Measurements from ENCODE around the gene WNT8A. TPM values are rescaled to one million over a fixed set of nuclear protein-coding genes. Genes with fewer than 3 reads are reported as not detected.
A peak's percentile ranks its signal among the peaks of the same experiment; 100 is the strongest.

Gene WNT8A
- total and polyA plus RNA-seq, 2 of the 13 experiments (the other 11 are each of a cell fraction or from before 2014, with no cell fraction given): not detected

- H3K4me1 ChIP-seq (ENCODE audit: insufficient read depth, low read length): peaks cover 24% of the 10 kb centered on the region
- ChIA-PET CTCF (ENCODE audit: low intra/inter-chr PET ratio, low total read pairs) (no interaction called here), POLR2A (no interaction called here)
- H3K36me3 ChIP-seq (replicated peaks in 1 of 2; ENCODE audit: control insufficient read depth in 1 of 2, insufficient read depth in 2 of 2, low read length in 2 of 2): no peaks in the 10 kb centered on the region
- peak overlapping the region; percentile 33 for H2AFZ ChIP-seq (ENCODE audit: low read length)
- 10% methylated on average over 3 of the region's 3 CpGs for WGBS (ENCODE audit: low lambda C conversion rate)
- no TSS peak for BruUV-seq (replicated peaks)
- no peaks in the 10 kb centered on the region for H4K20me1 ChIP-seq (ENCODE audit: insufficient read depth, low read length)
- H3K4me2 ChIP-seq (ENCODE audit: low read depth, low read length): peak overlapping the region; percentile 83
- TF ChIP-seq EED (CRISPR knock-in tag; IDR thresholded peaks at IDR 0.05) (no peak), MNT (IDR thresholded peaks at IDR 0.05) (0 out of 2 replicates have a peak, but pooled peaks have one; percentile 20)
- in situ Hi-C loops (cut with HindIII; ENCODE audit: extremely low pct_ligation_motif_present, low pct_unique_long_range_greater_than_20kb) (no loop called here), intact Hi-C loops (cut with micrococcal nuclease; ENCODE audit: unreplicated experiment) (no loop called here)
- no peaks in the 10 kb centered on the region for H3K9me3 ChIP-seq (ENCODE audit: low read length)
- peak overlapping the region; percentile 32; the same call in 1 of the 2 replicates for H3K9ac ChIP-seq (ENCODE audit: insufficient read depth, low read depth, low read length)
- H3K27me3 ChIP-seq (ENCODE audit: control insufficient read depth in 1 of 2, insufficient read depth in 2 of 2, low read length in 2 of 2): no peaks in the 10 kb centered on the region
- H3K27ac ChIP-seq (ENCODE audit: extremely low read length, insufficient read depth, low read length): no peak overlapping the region
- H3K79me2 ChIP-seq (ENCODE audit: insufficient read depth, low read length): no peaks in the 10 kb centered on the region
- DNase-seq (ENCODE audit: low spot score): no peak
- peak; percentile 30; the same call in 1 of the 3 replicates for ATAC-seq
- H3K4me3 ChIP-seq (replicated peaks in 1 of 3; ENCODE audit: insufficient read depth in 1 of 3, low read depth in 2 of 3, low read length in 3 of 3): no peak overlapping the region; a peak in 1 of 6 replicates
- no peak for FAIRE-seq
Measured at GRCh38 chr5:138054206-138054605, 29.6 kb upstream of the WNT8A start.

- Histone ChIP-seq H3K36me3 (replicated peaks in 1 of 2; ENCODE audit: control insufficient read depth in 1 of 2, insufficient read depth in 2 of 2, low read length in 2 of 2) (no peaks in the 10 kb centered on the region), H3K4me1 (ENCODE audit: insufficient read depth, low read length) (peaks cover 24% of the 10 kb centered on the region), H3K27me3 (ENCODE audit: control insufficient read depth in 1 of 2, insufficient read depth in 2 of 2, low read length in 2 of 2) (no peaks in the 10 kb centered on the region), H2AFZ (ENCODE audit: low read length) (peak overlapping the region; percentile 33), H4K20me1 (ENCODE audit: insufficient read depth, low read length) (no peaks in the 10 kb centered on the region), H3K79me2 (ENCODE audit: insufficient read depth, low read length) (no peaks in the 10 kb centered on the region), H3K27ac (ENCODE audit: extremely low read length, insufficient read depth, low read length) (no peak overlapping the region), H3K4me3 (replicated peaks in 1 of 3; ENCODE audit: insufficient read depth in 1 of 3, low read depth in 2 of 3, low read length in 3 of 3) (peak overlapping the region; percentile 14 to 49 (median 20); a peak in 4 of 6 replicates), H3K9ac (ENCODE audit: insufficient read depth, low read depth, low read length) (peak overlapping the region; percentile 32; the same call in 1 of the 2 replicates), H3K9me3 (ENCODE audit: low read length) (no peaks in the 10 kb centered on the region), H3K4me2 (ENCODE audit: low read depth, low read length) (peak overlapping the region; percentile 83)
- WGBS (ENCODE audit: low lambda C conversion rate): 2% methylated on average over 12 of the region's 13 CpGs
- in situ Hi-C loops (cut with HindIII; ENCODE audit: extremely low pct_ligation_motif_present, low pct_unique_long_range_greater_than_20kb): no loop called here
- ATAC-seq (peak; percentile 93), FAIRE-seq (no peak), DNase-seq (ENCODE audit: low spot score) (peak; percentile 22)
- intact Hi-C loops (cut with micrococcal nuclease; ENCODE audit: unreplicated experiment): no loop called here
- TSS peak; percentile 86 for BruUV-seq (replicated peaks)
- CTCF ChIA-PET (ENCODE audit: low intra/inter-chr PET ratio, low total read pairs): no interaction called here
- POLR2A ChIA-PET: no interaction called here
- TF ChIP-seq NFE2 (CRISPR knock-in tag; IDR thresholded peaks at IDR 0.05): no peak
- no peak for TF ChIP-seq DNMT1 (CRISPR knock-in tag; IDR thresholded peaks at IDR 0.05)
- TF ChIP-seq HBP1 (CRISPR knock-in tag; IDR thresholded peaks at IDR 0.05; ENCODE audit: low read depth): no peak
- TF ChIP-seq ZMAT3 (CRISPR knock-in tag; conservative IDR thresholded peaks at IDR 0.05): no peak
- TF ChIP-seq HNF1A (IDR thresholded peaks at IDR 0.05; ENCODE audit: low read depth): no peak
- TF ChIP-seq HNF1A (CRISPR knock-in tag; IDR thresholded peaks at IDR 0.05; ENCODE audit: borderline replicate concordance): no peak
- TF ChIP-seq ZNF749 (CRISPR knock-in tag; IDR thresholded peaks at IDR 0.05; ENCODE audit: borderline replicate concordance): no peak
- TF ChIP-seq ZSCAN25 (CRISPR knock-in tag; IDR thresholded peaks at IDR 0.05): no peak
Measured at GRCh38 chr5:138054847-138055558, 28.8 kb upstream of the WNT8A start.
